WTC11 (cell line): ENCODE data around the gene ZFP91.

Experiments used
- FOXK1 ChIP-seq: sonication (generic); formaldehyde crosslinking; IDR thresholded peaks from 2 replicates; pipeline ENCODE4 v1.8.0; 2022; ENCODE audit warnings: mild to moderate bottlenecking, moderate library complexity, missing genetic modification reagents
- NFE2L1 ChIP-seq: sonication (generic); formaldehyde crosslinking; IDR thresholded peaks from 2 replicates; pipeline ENCODE4 v1.8.1; 2023; ENCODE audit warnings: missing genetic modification reagents
- NFYB ChIP-seq: sonication (generic); formaldehyde crosslinking; conservative IDR thresholded peaks from 2 replicates; pipeline ENCODE4 v1.8.0; 2022; ENCODE audit warnings: low read depth, missing genetic modification reagents
- SMAD3 ChIP-seq: sonication (generic); formaldehyde crosslinking; IDR thresholded peaks from 2 replicates; pipeline ENCODE4 v1.8.0; 2022; ENCODE audit warnings: missing genetic modification reagents, mild to moderate bottlenecking, borderline replicate concordance
- TF ChIP-seq, protein P1 (sequence below): fragments of 200-600 bp; IDR thresholded peaks from 2 replicates; pipeline ENCODE4 v1.8.0; 2022; ENCODE audit warnings: antibody characterized with exemption
- TF ChIP-seq, protein P2 (sequence below): sonication (generic); formaldehyde crosslinking; IDR thresholded peaks from 2 replicates; pipeline ENCODE4 v1.8.0; 2022; ENCODE audit warnings: mild to moderate bottlenecking, missing genetic modification reagents
- TF ChIP-seq, protein P3 (sequence below): sonication (generic); formaldehyde crosslinking; IDR thresholded peaks from 2 replicates; pipeline ENCODE4 v1.8.0; 2022; ENCODE audit warnings: mild to moderate bottlenecking, missing genetic modification reagents
- TF ChIP-seq, protein P4 (sequence below): sonication (generic); formaldehyde crosslinking; conservative IDR thresholded peaks from 2 replicates; pipeline ENCODE4 v1.8.1; 2022; ENCODE audit warnings: mild to moderate bottlenecking, missing genetic modification reagents
- TF ChIP-seq, protein P5 (sequence below): sonication (generic); formaldehyde crosslinking; IDR thresholded peaks from 2 replicates; pipeline ENCODE4 v1.8.1; 2023; ENCODE audit warnings: mild to moderate bottlenecking, missing genetic modification reagents, moderate library complexity

DNA sequence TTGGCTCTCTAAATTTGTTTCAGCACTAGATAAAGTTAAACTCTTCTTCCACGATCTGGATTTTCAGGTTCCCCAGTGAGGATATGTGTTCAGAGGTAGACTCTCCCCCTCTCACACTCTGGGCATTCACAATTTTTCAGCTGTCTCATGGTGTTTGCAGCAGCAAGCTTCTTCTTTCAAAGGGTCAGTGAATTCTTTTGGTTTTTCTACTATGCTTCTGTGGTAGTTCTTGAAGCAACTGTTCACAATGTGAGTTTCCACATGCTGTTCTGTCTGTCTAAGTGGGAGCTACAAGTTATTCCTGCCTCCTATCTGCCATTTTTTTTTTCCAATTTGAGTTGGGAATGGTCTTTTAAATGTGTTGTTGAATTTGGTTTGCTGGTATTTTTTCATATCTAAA is 69.0 kb downstream of the ZFP91 start:
- TF ChIP-seq, protein P1, sequence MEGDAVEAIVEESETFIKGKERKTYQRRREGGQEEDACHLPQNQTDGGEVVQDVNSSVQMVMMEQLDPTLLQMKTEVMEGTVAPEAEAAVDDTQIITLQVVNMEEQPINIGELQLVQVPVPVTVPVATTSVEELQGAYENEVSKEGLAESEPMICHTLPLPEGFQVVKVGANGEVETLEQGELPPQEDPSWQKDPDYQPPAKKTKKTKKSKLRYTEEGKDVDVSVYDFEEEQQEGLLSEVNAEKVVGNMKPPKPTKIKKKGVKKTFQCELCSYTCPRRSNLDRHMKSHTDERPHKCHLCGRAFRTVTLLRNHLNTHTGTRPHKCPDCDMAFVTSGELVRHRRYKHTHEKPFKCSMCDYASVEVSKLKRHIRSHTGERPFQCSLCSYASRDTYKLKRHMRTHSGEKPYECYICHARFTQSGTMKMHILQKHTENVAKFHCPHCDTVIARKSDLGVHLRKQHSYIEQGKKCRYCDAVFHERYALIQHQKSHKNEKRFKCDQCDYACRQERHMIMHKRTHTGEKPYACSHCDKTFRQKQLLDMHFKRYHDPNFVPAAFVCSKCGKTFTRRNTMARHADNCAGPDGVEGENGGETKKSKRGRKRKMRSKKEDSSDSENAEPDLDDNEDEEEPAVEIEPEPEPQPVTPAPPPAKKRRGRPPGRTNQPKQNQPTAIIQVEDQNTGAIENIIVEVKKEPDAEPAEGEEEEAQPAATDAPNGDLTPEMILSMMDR, result no peak
- TF ChIP-seq, protein P2, sequence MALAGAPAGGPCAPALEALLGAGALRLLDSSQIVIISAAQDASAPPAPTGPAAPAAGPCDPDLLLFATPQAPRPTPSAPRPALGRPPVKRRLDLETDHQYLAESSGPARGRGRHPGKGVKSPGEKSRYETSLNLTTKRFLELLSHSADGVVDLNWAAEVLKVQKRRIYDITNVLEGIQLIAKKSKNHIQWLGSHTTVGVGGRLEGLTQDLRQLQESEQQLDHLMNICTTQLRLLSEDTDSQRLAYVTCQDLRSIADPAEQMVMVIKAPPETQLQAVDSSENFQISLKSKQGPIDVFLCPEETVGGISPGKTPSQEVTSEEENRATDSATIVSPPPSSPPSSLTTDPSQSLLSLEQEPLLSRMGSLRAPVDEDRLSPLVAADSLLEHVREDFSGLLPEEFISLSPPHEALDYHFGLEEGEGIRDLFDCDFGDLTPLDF, result no peak
- TF ChIP-seq NFYB (CRISPR knock-in tag) (no peak), SMAD3 (no peak), NFE2L1 (no peak), FOXK1 (no peak)
- TF ChIP-seq, protein P3, sequence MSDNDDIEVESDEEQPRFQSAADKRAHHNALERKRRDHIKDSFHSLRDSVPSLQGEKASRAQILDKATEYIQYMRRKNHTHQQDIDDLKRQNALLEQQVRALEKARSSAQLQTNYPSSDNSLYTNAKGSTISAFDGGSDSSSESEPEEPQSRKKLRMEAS (CRISPR knock-in tag), result no peak
- TF ChIP-seq, protein P4, sequence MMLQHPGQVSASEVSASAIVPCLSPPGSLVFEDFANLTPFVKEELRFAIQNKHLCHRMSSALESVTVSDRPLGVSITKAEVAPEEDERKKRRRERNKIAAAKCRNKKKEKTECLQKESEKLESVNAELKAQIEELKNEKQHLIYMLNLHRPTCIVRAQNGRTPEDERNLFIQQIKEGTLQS (CRISPR knock-in tag), result no peak
- TF ChIP-seq, protein P5, sequence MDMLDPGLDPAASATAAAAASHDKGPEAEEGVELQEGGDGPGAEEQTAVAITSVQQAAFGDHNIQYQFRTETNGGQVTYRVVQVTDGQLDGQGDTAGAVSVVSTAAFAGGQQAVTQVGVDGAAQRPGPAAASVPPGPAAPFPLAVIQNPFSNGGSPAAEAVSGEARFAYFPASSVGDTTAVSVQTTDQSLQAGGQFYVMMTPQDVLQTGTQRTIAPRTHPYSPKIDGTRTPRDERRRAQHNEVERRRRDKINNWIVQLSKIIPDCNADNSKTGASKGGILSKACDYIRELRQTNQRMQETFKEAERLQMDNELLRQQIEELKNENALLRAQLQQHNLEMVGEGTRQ (CRISPR knock-in tag), result no peak
